Activated T-cell treated with anti-CD3 and anti-CD28 coated beads for 48 hours (primary cell): ENCODE results near the gene GALNT4.

Experiments used
- DNase-seq: peaks from one replicate; pipeline ENCODE4 v3.0.0-alpha.2; 2020; ENCODE audit warnings: low read depth

GALNT4 gene

DNA sequence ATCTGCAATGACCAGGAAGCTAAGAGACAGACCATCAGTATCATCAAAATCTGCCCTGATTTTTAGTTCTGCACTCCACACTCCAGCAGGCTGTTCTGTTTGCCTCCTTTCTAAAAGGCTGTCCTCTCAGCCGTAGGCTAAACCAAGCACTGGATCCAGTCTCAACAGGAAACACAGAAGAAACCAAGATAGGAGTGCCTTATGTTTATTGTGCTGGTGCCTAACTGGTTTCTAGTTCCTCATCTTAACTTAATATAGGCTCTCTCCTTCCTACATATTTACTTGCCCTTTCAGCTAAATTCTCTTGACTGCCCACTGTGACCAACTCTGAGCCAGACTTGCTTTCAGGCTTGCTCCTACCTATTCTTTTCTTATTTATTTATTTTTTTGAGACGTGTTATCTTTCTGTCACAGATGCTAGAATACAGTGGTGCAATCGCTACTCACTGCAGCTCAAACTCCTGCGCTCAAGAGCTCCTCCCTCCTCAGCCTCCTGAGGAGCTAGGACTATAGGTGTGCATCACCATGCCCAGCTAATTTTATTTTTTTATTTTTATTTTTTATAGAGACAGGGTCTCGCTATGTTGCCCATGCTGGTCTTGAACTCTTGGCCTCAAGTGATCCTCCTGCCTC lies 30.8 kb downstream of the GALNT4 start:
- no peak for DNase-seq

GRCh38 chr12:89492883-89493282 lies 31.7 kb downstream of the GALNT4 start:
- no peak for DNase-seq

DNA sequence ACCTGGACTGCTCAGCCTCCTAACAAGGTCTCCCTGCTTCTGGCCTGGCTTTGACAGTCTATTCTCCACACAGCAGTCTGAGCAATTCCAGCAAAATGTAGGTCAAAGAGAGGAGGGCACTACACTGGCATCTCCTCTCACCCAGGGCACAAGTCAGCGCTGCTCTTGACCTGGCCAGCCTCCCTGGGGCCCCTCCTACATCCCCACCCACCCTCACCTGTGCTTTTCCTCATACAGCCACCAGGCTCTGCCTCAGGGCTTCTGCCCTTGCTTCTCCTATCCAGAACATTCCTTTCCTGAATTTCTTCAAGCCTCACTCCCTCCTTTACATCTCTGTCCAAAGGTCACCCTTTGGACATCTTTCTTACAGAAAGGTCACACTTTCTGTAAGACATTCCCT lies 33.7 kb downstream of the GALNT4 start:
- DNase-seq = no peak

DNA sequence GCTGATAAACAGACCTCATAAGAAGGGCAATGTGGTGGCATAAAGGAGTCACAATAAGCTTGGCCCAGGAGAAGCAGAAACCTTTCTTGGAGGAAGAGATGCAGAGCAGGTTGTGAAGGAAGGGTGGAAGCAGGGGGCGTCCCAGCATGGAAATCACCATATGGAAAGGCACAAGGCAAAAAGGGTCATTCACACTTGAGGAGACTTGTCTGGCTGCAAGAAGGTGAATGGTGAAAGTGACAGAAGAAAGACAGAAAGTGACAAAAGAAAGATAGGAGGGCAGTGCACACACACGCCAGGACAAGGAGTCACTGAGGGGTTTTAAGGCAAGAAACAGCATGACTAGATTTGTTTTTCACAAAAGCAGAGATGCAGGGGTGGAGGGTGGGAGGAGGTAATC lies 38.3 kb downstream of the GALNT4 start:
- DNase-seq = no peak

- DNase-seq = no peak
Observed at GRCh38 chr12:89484470-89484869, 40.1 kb downstream of the GALNT4 start.

DNA sequence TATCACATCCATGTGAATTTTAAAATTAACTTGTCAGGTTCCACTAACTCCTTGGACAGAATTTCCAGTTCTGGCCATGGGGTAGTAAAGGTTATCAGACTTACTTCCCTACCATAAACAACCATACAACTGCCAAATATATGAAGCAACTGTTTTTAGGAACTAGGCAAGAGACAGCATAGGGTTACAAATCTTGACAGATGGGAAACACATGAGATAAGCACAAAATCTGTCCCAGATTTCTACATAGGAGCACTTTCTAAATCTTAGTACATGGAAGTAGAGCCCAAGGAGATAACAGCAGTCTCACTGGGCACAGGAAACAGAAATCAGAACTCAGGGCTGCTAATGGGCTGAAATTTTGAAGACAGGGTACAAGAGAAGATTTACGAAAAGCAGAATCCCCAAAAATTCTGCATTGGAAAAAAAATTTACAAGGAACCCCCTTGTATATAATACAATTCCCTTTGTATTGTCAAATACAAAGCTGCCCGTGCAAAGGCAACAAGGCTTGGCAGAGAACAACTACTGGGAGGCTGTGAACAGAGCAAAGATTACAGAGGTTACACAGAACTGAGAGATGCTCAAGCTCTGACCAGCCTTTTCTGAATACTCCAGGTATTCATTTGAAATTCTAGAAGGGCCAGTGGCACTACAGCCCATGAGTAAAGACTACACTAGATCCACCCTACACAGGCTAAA lies 43.2 kb downstream of the GALNT4 start:
- DNase-seq = no peak

- no peak for DNase-seq
Observed at GRCh38 chr12:89479982-89480381, 44.6 kb downstream of the GALNT4 start.

- no peak for DNase-seq
Observed at GRCh38 chr12:89477633-89478279, 46.8 kb downstream of the GALNT4 start.

DNA sequence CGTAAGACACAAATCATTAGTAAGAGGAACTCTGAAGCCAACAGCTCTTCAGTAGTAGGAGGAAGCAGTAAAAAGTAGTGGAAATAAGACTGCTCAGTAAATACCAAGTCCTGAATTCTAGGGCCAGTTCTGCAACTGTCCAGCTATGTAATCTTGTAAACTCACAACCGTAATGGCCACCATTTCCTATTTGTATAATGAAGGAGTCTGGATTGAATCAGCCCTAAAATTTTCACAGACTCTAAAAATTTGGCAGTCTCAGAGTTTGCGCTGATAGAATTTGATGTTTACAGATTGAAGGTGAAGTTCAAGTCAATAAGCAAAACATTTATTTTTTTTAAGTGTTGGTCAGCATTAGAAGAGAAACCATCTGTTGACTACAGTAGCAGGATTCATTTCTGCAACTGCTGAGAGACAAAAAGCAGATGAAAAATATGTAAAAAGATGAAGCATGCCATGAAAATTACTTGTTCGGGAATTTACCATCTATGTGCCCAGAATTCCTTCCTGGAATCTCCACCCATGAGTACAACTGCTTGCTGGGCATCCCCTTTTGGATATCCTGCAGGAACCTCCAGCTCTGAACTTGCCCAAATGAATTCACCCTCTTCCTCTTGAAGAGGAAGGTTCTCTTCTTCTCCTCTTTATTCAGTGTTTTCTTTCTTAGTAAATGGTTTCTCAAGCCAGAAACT lies 47.5 kb downstream of the GALNT4 start:
- no peak for DNase-seq

GRCh38 chr12:89476232-89476631 lies 48.4 kb downstream of the GALNT4 start:
- no peak for DNase-seq

DNA sequence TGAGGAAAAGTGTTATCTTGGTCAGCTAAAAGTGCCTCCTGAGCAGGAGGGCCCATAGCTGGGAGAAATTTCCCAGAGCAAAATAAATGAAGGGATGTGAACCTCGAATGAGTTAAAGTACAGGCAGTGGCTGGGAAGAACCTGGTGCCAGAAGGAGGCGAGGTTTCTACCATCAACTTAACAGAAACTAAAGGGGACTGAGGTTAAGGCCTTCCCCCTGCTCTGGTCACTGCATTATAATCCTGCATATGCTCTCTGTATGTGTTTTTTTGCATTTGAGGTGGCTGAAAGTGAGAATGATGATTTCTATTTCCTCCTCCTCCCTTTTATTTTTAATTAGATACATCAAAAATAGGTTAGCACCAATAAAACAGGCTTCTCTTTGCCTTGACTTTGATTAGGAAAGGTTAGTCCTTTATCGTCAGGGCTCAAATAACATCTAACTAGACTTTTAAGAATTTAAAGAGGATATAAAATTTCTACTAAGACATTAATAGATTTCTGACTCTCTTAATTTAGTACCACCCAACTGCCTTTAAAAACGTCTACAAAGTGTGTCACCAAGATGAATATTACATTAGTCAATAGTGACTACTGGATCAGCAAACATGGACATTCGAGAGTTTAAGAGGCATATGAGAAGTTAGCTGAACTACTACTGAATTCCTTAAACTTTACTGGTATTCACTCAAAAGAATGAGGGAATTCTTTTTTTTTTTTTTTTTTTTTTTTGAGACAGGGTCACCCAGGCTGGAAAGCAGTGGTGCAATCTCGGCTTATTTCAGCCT lies 49.2 kb downstream of the GALNT4 start:
- DNase-seq = no peak

- DNase-seq = no peak
Observed at GRCh38 chr12:89474615-89475014, 50.0 kb downstream of the GALNT4 start.
